Epithelial cell of esophagus (primary cell): ENCODE measurements around the gene TNFAIP2.

ENCODE experiments used
- DNase-seq: peaks from one replicate; pipeline ENCODE4 v3.0.0; 2010; ENCODE audit warnings: low read depth
- H3K4me3 ChIP-seq: 2 replicates; pipeline ENCODE4 v1.5.1; 2011; ENCODE audit warnings: mild to moderate bottlenecking, low read length, control low read depth
- TF ChIP-seq, protein P1 (sequence below): IDR thresholded peaks from 2 replicates; pipeline ENCODE4 v1.5.1; 2011; ENCODE audit warnings: low read depth, mild to moderate bottlenecking, low read length, control low read depth, inconsistent platforms; ENCODE audit not compliant: insufficient read depth; ENCODE audit errors: missing control alignments

TNFAIP2 gene

GRCh38 chr14:103130965-103131364 lies 7.7 kb downstream of the TNFAIP2 start:
- H3K4me3 ChIP-seq, result no peak overlapping the region
- TF ChIP-seq, protein P1, sequence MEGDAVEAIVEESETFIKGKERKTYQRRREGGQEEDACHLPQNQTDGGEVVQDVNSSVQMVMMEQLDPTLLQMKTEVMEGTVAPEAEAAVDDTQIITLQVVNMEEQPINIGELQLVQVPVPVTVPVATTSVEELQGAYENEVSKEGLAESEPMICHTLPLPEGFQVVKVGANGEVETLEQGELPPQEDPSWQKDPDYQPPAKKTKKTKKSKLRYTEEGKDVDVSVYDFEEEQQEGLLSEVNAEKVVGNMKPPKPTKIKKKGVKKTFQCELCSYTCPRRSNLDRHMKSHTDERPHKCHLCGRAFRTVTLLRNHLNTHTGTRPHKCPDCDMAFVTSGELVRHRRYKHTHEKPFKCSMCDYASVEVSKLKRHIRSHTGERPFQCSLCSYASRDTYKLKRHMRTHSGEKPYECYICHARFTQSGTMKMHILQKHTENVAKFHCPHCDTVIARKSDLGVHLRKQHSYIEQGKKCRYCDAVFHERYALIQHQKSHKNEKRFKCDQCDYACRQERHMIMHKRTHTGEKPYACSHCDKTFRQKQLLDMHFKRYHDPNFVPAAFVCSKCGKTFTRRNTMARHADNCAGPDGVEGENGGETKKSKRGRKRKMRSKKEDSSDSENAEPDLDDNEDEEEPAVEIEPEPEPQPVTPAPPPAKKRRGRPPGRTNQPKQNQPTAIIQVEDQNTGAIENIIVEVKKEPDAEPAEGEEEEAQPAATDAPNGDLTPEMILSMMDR, result no peak
- peak; percentile 72 for DNase-seq

DNA sequence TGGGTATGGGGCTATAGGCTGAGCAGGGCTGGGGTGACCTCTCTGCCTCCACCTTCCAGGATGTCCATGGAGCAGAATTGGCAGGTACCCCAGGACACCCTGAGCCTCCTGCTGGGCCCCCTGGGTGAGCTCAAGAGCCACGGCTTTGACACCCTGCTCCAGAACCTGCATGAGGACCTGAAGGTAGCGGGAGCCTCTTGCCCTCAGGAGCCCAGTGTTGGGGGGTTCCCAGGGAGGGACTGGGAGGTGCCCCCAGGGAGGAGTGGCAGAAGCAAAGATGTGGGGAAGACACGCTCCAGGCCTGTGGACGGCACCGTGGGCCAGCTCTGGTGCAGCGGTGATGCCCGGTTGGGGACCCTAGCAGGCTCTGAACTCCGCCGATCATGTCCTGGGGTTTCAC lies 8.3 kb downstream of the TNFAIP2 start:
- H3K4me3 ChIP-seq, result no peak overlapping the region
- no peak for DNase-seq
- TF ChIP-seq, protein P1, result no peak

- TF ChIP-seq, protein P1, result no peak
- H3K4me3 ChIP-seq, result no peak overlapping the region
- DNase-seq, result no peak
Measured at GRCh38 chr14:103132381-103133209, 9.3 kb downstream of the TNFAIP2 start.

GRCh38 chr14:103133210-103134140 lies 10.2 kb downstream of the TNFAIP2 start:
- no peak for DNase-seq
- no peak overlapping the region for H3K4me3 ChIP-seq

GRCh38 chr14:103134405-103134804 lies 11.1 kb downstream of the TNFAIP2 start:
- TF ChIP-seq, protein P1, result no peak
- DNase-seq, result no peak

More at GRCh38 chr14:103133210-103134140, 10.2 kb downstream of the TNFAIP2 start:
- TF ChIP-seq, protein P1, result no peak

DNA sequence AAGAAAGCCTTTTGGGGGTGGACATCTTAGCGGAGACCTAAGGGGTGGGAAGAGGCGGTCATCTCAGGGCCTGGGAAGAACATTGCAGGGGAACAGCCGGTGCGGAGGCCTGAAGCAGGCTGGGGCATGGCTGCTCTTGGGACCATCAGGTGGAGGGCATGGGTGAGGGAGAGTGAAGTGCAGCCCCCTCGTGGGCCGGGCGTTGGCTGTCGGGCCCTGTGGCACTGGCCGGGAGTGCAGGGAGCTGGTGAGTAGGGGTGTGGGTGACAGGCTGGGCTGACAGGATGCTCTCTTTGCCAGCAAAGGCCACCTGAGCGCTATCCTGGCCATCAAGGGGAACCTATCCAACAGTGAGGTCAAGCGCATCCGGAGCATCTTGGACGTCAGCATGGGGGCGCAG lies 11.7 kb downstream of the TNFAIP2 start:
- TF ChIP-seq, protein P1, result no peak
- DNase-seq, result no peak
- no peak overlapping the region for H3K4me3 ChIP-seq

More at GRCh38 chr14:103134405-103134804, 11.1 kb downstream of the TNFAIP2 start:
- H3K4me3 ChIP-seq, result no peak overlapping the region
